ENCODE data around the gene MELK. TPM values are rescaled to one million over a fixed set of nuclear protein-coding genes. Genes with fewer than 3 reads are reported as not detected.

MELK gene
- polyA plus RNA-seq, 6 donors from 2014 or later = not detected

- Mint-ChIP-seq H3K27me3 (peaks cover 0 to 14% (median 3%) of the 10 kb centered on the region in 3 donors), H3K4me3 (no peak overlapping the region), H3K4me1 (peaks cover 0 to 3% (median 0%) of the 10 kb centered on the region in 3 donors), H3K27ac (no peak overlapping the region), H3K9me3 (peaks cover 0 to 11% (median 4%) of the 10 kb centered on the region in 7 donors), H3K36me3 (peaks cover 0 to 4% of the 10 kb centered on the region in 2 donors)
- DNase-seq (no peak), ATAC-seq (ENCODE audit: low read depth in 2 of 2) (no peak)
These were observed 141.1 kb downstream of the MELK start for GRCh38 chr9:36713515-36714490.

GRCh38 chr9:36716496-36716895, 143.8 kb downstream of the MELK start:
- Mint-ChIP-seq H3K27me3 (peaks cover 0 to 14% (median 3%) of the 10 kb centered on the region in 3 donors), H3K27ac (peak overlapping the region in 1 of 6 donors; percentile 17), H3K9me3 (peaks cover 0 to 11% (median 4%) of the 10 kb centered on the region in 7 donors), H3K4me1 (peaks cover 0 to 4% (median 0%) of the 10 kb centered on the region in 3 donors), H3K36me3 (peaks cover 0 to 4% of the 10 kb centered on the region in 2 donors), H3K4me3 (no peak overlapping the region)
- ATAC-seq (ENCODE audit: low read depth in 2 of 2) = no peak
- no peak for DNase-seq

GRCh38 chr9:36717276-36717675, 144.6 kb downstream of the MELK start:
- H3K4me3 Mint-ChIP-seq = no peak overlapping the region
- H3K36me3 Mint-ChIP-seq = peaks cover 0 to 4% of the 10 kb centered on the region in 2 donors
- ATAC-seq (ENCODE audit: low read depth in 2 of 2) (no peak), DNase-seq (no peak)
- peaks cover 0 to 4% (median 0%) of the 10 kb centered on the region in 3 donors for H3K4me1 Mint-ChIP-seq
- H3K9me3 Mint-ChIP-seq = peaks cover 0 to 11% (median 4%) of the 10 kb centered on the region in 7 donors
- peaks cover 0 to 14% (median 8%) of the 10 kb centered on the region in 3 donors for H3K27me3 Mint-ChIP-seq
- no peak overlapping the region for H3K27ac Mint-ChIP-seq

GRCh38 chr9:36718612-36719011, 145.9 kb downstream of the MELK start:
- Mint-ChIP-seq H3K4me1 (peaks cover 0 to 4% (median 0%) of the 10 kb centered on the region in 3 donors), H3K36me3 (peaks cover 0 to 2% of the 10 kb centered on the region in 2 donors), H3K27ac (peak overlapping the region in 1 of 6 donors; percentile 48), H3K9me3 (peaks cover 0 to 3% (median 1%) of the 10 kb centered on the region in 7 donors), H3K27me3 (peaks cover 8 to 9% (median 9%) of the 10 kb centered on the region in 3 donors), H3K4me3 (no peak overlapping the region)
- ATAC-seq (ENCODE audit: low read depth in 2 of 2) (no peak), DNase-seq (no peak)

GRCh38 chr9:36720043-36720442, 147.3 kb downstream of the MELK start:
- peaks cover 0 to 4% (median 0%) of the 10 kb centered on the region in 3 donors for H3K4me1 Mint-ChIP-seq
- no peak for ATAC-seq (ENCODE audit: low read depth in 2 of 2)

GRCh38 chr9:36721846-36722588, 149.3 kb downstream of the MELK start:
- ATAC-seq (ENCODE audit: low read depth in 2 of 2) = no peak
- Mint-ChIP-seq H3K9me3 (no peaks in the 10 kb centered on the region), H3K4me3 (no peak overlapping the region), H3K27ac (no peak overlapping the region), H3K36me3 (no peaks in the 10 kb centered on the region), H3K27me3 (peaks cover 7 to 14% (median 8%) of the 10 kb centered on the region in 3 donors), H3K4me1 (peaks cover 0 to 4% (median 0%) of the 10 kb centered on the region in 3 donors)
- DNase-seq = no peak

More at GRCh38 chr9:36720043-36720442, 147.3 kb downstream of the MELK start:
- H3K27ac Mint-ChIP-seq = peak overlapping the region in 1 of 6 donors; percentile 1
- no peaks in the 10 kb centered on the region for H3K36me3 Mint-ChIP-seq
- peaks cover 0 to 1% (median 0%) of the 10 kb centered on the region in 7 donors for H3K9me3 Mint-ChIP-seq
- H3K4me3 Mint-ChIP-seq = no peak overlapping the region
- peaks cover 7 to 14% (median 8%) of the 10 kb centered on the region in 3 donors for H3K27me3 Mint-ChIP-seq
- no peak for DNase-seq

GRCh38 chr9:36725777-36726356, 153.2 kb downstream of the MELK start:
- H3K27ac Mint-ChIP-seq = peak overlapping the region in 1 of 6 donors; percentile 74
- DNase-seq (no peak), ATAC-seq (ENCODE audit: low read depth in 2 of 2) (no peak)
- H3K27me3 Mint-ChIP-seq = peaks cover 0 to 14% (median 4%) of the 10 kb centered on the region in 3 donors
- H3K4me1 Mint-ChIP-seq = peaks cover 0 to 3% (median under 1%) of the 10 kb centered on the region in 3 donors
- no peaks in the 10 kb centered on the region for H3K9me3 Mint-ChIP-seq
- H3K4me3 Mint-ChIP-seq = no peak overlapping the region
- no peaks in the 10 kb centered on the region for H3K36me3 Mint-ChIP-seq

Other genes with a start within 250 kb of the MELK start
- 10 to 100 TPM; 21.8 to 30.7 (median 24.1) TPM for gene RNF38, start 172.6 kb upstream of the MELK start, polyA plus RNA-seq (ENCODE audit: low read depth in 6 of 6)

All from naive B cell (primary cell).